Esophagus squamous epithelium (tissue), 4 donors: ENCODE results near the gene SERPINA5.

Experiments used
- CTCF ChIP-seq, 6 experiments: fragments of 450-650 bp in 4 of 6; fragments of 200-600 bp in 2 of 6; sonication (generic) in 2 of 6; IDR thresholded peaks; one replicate each; pipeline ENCODE4 v1.5.1; 2016 to 2019; ENCODE audit warnings: antibody characterized with exemption in 6 of 6, mild to moderate bottlenecking in 4 of 6, moderate library complexity in 4 of 6
- POLR2A ChIP-seq, 4 donors: fragments of 450-650 bp; IDR thresholded peaks; one replicate each; pipeline ENCODE4 v1.6.1; 2017; ENCODE audit warnings: antibody characterized with exemption in 4 of 4, mild to moderate bottlenecking in 4 of 4, moderate library complexity in 3 of 4

- TF ChIP-seq CTCF (IDR thresholded peaks at IDR 0.05) (no peak), POLR2A (IDR thresholded peaks at IDR 0.05) (no peak)
Measured at GRCh38 chr14:94572637-94573303, 8.5 kb upstream of the SERPINA5 start.
